HG03159 (cell line): ENCODE results near the gene NTM.
"Not testable (repeated sequence)": the region's sequence is repeated elsewhere in the genome, so short reads cannot be mapped to it uniquely, and the experiment has no call there.

ENCODE experiments used
- ATAC-seq: cut with Tn5 transposase; IDR thresholded peaks from one replicate; pipeline ENCODE4 v1.9.1; 2021; ENCODE audit warnings: mild to moderate bottlenecking, moderate library complexity; ENCODE audit not compliant: unreplicated experiment

Gene NTM

DNA sequence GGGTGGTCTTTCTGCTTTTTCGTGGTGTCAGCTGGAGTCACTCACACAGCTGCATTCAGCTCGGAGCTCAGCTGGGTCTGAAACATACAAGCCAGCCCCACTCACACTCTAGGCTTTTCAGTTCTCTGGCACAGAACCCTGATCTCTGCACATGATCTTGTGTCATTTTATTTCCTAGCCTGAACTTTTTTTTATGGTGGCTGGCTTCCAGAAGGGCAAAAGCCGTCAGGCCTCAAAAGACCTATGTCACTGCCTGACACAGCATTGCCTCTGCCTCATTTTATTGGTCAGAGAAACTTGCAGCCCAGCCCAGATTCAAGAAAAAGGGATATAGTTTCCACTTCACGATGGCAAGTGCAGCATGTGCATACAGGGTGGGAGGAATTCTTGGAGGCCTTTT is 117.8 kb downstream of the NTM start:
- no peak for ATAC-seq

- ATAC-seq: no peak
Observed at GRCh38 chr11:131491503-131491902, 121.1 kb downstream of the NTM start.

GRCh38 chr11:131495423-131495822 is 125.0 kb downstream of the NTM start:
- ATAC-seq: no peak

DNA sequence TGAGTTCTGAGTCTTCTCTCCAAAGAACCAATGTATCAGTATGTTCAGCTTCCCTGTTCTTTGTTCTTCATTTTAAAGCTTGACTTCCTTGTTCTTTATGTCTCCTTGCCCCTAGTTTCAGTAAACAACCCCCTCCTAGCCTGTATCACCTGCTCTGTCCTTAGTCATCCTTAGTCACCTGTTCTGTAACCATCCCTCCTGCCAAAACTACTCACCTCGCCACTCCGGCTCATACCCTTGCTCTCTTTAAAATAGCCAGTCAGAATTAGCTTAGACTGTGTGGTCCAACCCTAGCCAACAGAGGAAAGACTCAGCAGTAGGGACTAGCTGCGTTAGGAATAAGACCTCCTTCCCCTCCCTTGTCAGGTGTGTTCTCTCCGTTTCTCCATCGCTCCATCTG is 127.3 kb downstream of the NTM start:
- not testable (repeated sequence) for ATAC-seq

DNA sequence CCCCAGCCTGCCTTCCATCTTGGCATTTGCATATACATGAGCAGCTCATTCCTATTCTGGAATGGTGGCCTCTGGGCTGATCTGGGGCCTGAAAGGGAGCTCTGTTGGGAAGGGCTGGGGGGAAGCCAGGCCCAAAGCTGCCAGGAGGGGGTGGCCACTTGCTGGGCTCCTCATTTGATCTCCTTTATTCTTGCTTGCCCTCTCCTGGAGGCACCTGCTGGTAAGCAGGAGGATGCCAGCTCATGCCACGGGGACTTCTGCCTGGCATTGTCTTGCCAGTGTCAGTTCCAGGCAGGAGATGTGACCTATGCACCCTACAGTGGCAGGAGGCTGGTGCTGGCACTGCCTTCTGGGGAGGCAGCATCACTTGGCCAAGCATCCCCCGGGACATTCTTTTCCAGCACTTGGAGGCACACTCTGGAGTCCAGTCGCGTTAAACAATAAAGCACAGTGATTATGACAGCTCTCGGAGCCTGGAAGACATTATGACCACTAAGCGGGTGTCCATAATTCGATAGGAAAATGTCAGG is 128.3 kb downstream of the NTM start:
- no peak for ATAC-seq

DNA sequence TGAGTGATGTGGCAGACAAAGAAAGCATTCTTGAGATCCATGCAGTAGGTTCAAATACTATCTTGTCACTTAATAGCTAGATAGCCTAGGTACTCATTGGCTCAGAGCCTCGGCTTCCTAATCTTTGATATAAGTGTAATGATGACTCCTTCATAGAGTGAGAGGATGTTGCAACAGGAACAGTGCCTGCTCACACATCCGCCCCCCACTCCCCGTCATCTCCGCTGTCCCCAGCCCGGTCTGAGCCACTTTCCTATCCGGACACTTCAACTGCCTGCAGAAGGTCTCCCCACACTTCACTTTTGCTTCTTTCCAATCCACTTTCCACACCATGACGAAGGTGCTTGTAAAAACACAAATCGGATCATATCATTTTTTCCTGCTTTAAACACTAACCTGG is 128.8 kb downstream of the NTM start:
- no peak for ATAC-seq

GRCh38 chr11:131503017-131503416 is 132.6 kb downstream of the NTM start:
- no peak for ATAC-seq

DNA sequence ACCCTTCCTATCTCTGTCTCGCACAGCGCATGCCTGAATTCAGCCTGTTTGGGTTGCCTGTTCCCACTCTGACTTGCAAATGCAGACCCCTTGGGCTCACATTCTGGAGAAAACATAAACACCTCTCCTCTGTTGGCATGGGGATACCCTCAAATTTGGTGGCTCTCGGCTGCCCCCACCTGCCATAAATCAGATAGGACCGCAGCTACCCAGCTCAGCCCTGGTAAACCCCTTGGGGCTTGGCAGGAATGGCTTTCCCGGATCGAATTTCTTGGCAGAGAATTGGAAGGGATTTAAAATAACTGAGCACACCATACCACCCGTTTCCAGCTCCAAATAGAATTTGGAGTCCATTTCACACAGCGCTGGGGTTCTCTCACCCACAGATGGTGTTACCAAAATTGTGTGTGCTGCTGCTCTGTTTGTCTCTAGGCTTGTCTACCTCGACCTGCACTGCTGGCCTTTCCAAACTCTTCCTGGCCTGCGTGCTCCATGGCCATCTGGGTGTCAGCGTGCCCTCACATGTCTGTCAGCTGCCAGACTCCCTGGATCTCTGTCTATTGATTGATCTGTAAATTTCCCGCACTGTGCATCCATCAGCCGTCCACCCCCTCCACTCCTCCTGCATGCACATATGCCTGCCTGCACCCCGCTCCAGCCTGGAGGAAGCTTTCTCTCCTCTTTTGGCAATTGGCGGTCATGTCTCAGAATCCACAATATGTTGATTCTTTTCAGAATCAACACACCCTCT is 134.0 kb downstream of the NTM start:
- ATAC-seq: no peak

DNA sequence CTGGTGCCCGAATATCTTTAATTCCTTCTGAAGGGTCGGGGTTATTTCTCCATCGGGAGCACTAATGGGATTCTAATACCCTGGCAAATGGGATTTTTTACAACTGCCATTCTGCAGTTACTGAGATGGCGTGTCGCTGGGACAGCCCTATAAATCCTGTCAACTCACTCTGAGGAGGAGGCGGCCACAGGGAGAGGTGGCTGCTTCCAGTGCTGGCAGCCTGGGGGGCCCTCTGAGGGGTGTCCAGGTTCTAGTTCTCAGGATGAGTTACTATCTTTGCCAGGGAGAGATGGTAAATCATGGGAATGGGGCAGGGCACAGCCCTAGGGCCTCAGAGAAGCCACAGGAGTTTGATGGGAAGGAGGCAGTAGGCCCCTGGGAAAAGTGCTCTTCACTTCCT is 135.9 kb downstream of the NTM start:
- no peak for ATAC-seq

- ATAC-seq: no peak
Observed at GRCh38 chr11:131510662-131511061, 140.2 kb downstream of the NTM start.

DNA sequence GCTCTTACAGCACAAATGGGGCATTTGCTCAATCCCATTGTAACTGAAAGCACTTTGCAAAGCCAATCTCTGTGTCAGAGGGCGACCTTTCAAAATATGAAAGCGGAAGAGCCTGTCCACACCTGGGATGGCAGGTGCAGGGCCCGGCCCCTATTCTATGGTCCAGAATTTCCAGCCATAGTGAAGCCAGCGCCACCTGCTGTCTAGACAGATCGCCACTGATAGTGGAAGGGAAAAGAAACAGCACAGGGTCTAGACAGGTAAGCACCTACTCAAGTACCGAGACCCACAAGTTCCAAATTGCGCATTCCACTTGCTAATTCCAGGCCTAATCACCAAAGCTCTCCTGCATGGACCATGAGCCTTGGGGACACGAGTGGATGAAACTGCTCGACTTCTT is 141.4 kb downstream of the NTM start:
- ATAC-seq: no peak

DNA sequence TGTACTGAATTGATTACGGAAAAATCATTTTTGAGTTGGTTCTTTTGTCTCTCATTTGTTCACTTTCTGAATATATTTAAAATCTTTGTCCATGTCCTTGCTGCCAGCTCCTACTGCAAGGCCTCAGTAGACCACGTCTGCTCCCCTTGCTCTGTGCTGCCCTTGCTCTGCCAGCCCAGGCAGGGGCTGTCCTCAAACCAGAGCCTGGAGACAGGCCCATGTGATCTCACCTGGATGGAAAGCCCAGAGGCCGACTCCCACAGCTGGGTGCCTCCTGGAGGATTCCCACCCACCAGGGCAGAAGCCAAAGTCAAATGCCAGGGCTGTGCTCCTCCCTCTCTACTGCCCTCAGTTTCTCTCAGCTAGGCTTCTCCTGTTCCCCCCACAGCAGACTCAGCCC is 141.8 kb downstream of the NTM start:
- ATAC-seq: no peak

- ATAC-seq: no peak
Observed at GRCh38 chr11:131514062-131514461, 143.6 kb downstream of the NTM start.

DNA sequence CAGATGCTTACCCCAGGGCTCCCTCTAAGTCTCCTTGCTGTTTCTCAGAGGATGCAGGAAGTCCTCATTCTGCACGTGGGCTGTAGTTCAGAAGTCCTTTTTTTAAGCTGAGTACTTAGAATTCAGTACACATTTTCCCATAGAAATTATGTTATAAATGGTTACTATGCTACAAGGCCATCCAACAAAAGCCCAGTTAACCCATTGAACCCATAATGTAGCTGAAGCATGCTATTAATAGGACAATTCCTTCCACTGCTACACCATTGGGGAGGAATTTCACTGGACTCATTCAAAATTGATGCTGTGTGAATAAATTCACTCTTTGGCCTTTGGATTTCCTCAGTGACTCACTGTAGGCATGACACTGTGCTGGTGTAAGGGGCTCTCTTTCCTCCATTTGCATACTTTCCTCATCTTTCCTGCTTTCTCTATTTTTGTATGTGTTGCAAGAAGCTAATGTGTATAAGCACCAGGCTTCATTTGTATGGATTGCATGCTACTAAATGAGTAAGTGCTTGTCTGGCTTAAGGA is 148.0 kb downstream of the NTM start:
- no peak for ATAC-seq

- ATAC-seq: no peak
Observed at GRCh38 chr11:131522851-131523250, 152.4 kb downstream of the NTM start.

DNA sequence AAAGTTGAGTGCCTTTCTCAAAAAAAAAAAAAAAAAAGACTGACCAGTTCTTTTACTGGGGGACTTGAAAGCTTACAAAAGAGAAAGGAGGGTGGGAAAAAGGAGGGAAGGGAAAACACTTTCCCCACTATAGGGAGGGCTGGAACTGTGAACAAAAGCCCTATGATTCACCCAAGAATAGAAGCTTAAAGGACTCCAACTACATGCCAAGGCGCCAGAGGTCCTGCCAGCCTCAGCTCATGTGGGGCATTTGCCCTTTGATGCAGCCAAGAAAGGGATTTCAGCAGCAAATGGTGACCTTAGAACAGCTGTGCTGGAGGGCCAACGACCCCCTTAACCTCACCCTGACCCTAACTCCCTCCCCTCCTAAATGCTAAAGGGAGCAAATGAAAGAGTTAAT is 160.0 kb downstream of the NTM start:
- ATAC-seq: no peak

- ATAC-seq: no peak
Observed at GRCh38 chr11:131533149-131533548, 162.7 kb downstream of the NTM start.

DNA sequence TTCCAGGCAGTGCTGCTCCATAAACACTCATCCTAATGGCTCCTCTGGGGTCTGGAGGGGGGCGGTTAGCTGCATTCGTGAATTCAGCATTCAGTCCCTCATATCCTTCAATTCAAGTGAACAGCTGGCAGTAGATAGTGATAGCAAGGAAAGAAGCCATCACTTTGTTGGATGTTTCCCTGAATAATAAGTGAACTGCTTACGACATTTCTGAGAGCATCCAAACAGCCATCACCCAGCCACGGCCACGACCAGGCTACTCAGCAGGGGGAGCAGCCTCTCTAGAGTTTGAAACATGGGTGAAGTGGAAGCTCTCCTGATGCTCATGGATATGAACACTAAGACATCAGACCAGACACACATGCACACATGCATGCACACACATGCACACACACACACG is 163.6 kb downstream of the NTM start:
- ATAC-seq: no peak

- ATAC-seq: no peak
Observed at GRCh38 chr11:131534611-131535010, 164.2 kb downstream of the NTM start.

GRCh38 chr11:131536159-131536558 is 165.7 kb downstream of the NTM start:
- no peak for ATAC-seq

GRCh38 chr11:131537196-131537595 is 166.8 kb downstream of the NTM start:
- ATAC-seq: no peak

GRCh38 chr11:131537748-131538147 is 167.3 kb downstream of the NTM start:
- ATAC-seq: no peak

GRCh38 chr11:131538322-131538721 is 167.9 kb downstream of the NTM start:
- ATAC-seq: no peak
